SK-N-MC (cell line): Measurements from ENCODE around the gene TPBGL.

Experiments used
- EZH2 ChIP-seq: fragments of 200-600 bp; sonication (generic); IDR thresholded peaks from one replicate; pipeline ENCODE4 v1.6.1; 2017; ENCODE audit warnings: antibody characterized with exemption
- FOXP2 ChIP-seq: optimal IDR thresholded peaks from 2 replicates; pipeline ENCODE3; 2011; ENCODE audit warnings: mild to moderate bottlenecking, moderate library complexity; ENCODE audit not compliant: insufficient read depth; ENCODE audit errors: extremely low read length, control extremely low read depth
- POLR2AphosphoS5 ChIP-seq: IDR thresholded peaks from 2 replicates; pipeline ENCODE4 v1.6.1; 2012; ENCODE audit warnings: mild to moderate bottlenecking, low read depth, low read length, borderline replicate concordance

DNA sequence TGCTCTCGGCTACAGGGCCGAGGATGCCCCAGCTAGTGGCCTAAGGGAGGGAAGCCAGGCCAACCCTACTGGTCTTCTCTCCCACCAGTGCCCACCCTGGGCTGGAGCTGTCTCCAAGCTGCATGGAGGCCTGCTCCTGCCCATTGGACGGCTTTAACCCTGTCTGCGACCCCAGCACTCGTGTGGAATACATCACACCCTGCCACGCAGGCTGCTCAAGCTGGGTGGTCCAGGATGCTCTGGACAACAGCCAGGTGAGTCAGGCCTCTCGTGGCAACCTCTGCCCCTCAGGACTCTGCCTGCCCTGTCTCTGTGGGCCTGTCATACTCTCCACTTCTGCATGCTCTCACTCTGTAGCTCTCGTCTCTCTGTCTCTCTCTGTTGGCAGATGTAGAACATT is 44.1 kb upstream of the TPBGL start:
- TF ChIP-seq POLR2AphosphoS5 (no peak), EZH2 (no peak), FOXP2 (no peak)
